ENCODE data around the gene SPESP1.

GRCh38 chr15:68958597-68958996 is 28.3 kb downstream of the SPESP1 start:
- TF ChIP-seq, protein P1, sequence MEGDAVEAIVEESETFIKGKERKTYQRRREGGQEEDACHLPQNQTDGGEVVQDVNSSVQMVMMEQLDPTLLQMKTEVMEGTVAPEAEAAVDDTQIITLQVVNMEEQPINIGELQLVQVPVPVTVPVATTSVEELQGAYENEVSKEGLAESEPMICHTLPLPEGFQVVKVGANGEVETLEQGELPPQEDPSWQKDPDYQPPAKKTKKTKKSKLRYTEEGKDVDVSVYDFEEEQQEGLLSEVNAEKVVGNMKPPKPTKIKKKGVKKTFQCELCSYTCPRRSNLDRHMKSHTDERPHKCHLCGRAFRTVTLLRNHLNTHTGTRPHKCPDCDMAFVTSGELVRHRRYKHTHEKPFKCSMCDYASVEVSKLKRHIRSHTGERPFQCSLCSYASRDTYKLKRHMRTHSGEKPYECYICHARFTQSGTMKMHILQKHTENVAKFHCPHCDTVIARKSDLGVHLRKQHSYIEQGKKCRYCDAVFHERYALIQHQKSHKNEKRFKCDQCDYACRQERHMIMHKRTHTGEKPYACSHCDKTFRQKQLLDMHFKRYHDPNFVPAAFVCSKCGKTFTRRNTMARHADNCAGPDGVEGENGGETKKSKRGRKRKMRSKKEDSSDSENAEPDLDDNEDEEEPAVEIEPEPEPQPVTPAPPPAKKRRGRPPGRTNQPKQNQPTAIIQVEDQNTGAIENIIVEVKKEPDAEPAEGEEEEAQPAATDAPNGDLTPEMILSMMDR (IDR thresholded peaks at IDR 0.05): no peak
- no peak for TF ChIP-seq POLR2A (IDR thresholded peaks at IDR 0.05)

Measured in esophagus squamous epithelium (tissue), 4 donors.